GM12878 (cell line): ENCODE results near the gene ARHGEF33. TPM values are rescaled to one million over a fixed set of nuclear protein-coding genes. Genes with fewer than 3 reads are reported as not detected.

Experiments
- ATAC-seq: fragments of 200-7000 bp; cut with Tn5 transposase; 3 replicates; pipeline ENCODE4 v1.9.1; 2020; ENCODE audit warnings: mild to moderate bottlenecking, moderate library complexity
- BruUV-seq: library from RNA; stranded (reverse); fragments of 400-500 nt; replicated peaks from 2 replicates; lab custom pipeline; 2021; lab: Mats Ljungman, UMichigan
- CTCF ChIA-PET: fragments of 300-600 bp; sonication (Branson Sonifier 250); formaldehyde crosslinking; extraction: SDS; loops from one replicate; lab custom pipeline; 2021; ENCODE audit warnings: inconsistent platforms; lab: Yijun Ruan, JAX
- POLR2A ChIA-PET: fragments of 350-600 bp; formaldehyde crosslinking; extraction: SDS; loops from one replicate; lab custom pipeline; 2021; ENCODE audit warnings: inconsistent platforms; lab: Charles Lee
- RAD21 ChIA-PET: fragments of 300-600 bp; sonication (Branson Sonifier 250); formaldehyde crosslinking; loops from one replicate; lab custom pipeline; 2023; ENCODE audit warnings: antibody characterized with exemption; ENCODE audit not compliant: unreplicated experiment; lab: Charles Lee
- SMC1A ChIA-PET: fragments of 300-600 bp; sonication (Branson Sonifier 250); formaldehyde crosslinking; loops from one replicate; lab custom pipeline; 2023; ENCODE audit not compliant: unreplicated experiment, uncharacterized antibody; lab: Charles Lee
- DNase-seq: peaks from one replicate; pipeline ENCODE4 v3.0.0-alpha.2; 2011; ENCODE audit warnings: low read depth, low spot score
- FAIRE-seq: peaks from 3 replicates; lab custom pipeline; 2011; peaks lifted over from hg19 to GRCh38; lab: Jason Lieb, UNC
- H2AFZ ChIP-seq: 2 replicates; pipeline ENCODE4 v1.6.0; 2011; ENCODE audit warnings: low read depth, low read length, control low read depth; ENCODE audit not compliant: control insufficient read depth
- H3K27ac ChIP-seq: 2 replicates; pipeline ENCODE4 v1.5.1; 2011; ENCODE audit warnings: control low read depth; ENCODE audit not compliant: control insufficient read depth, insufficient read depth
- H3K27me3 ChIP-seq, 2 experiments: replicated peaks in 1 of 2; 2 replicates each; pipeline versions ENCODE4 v1.6.0 to v1.6.1; 2011; ENCODE audit warnings: low read length in 1 of 2; ENCODE audit not compliant: control insufficient read depth in 2 of 2, insufficient read depth in 2 of 2
- H3K36me3 ChIP-seq, 2 experiments: 2 replicates each; pipeline ENCODE4 v1.5.1; 2011; ENCODE audit warnings: low read length in 1 of 2; ENCODE audit not compliant: control insufficient read depth in 2 of 2, insufficient read depth in 2 of 2
- H3K4me1 ChIP-seq: 2 replicates; pipeline ENCODE4 v1.6.1; 2011; ENCODE audit warnings: mild to moderate bottlenecking, low read length, moderate library complexity, mixed read lengths; ENCODE audit not compliant: control insufficient read depth, insufficient read depth
- H3K4me2 ChIP-seq: 2 replicates; pipeline ENCODE4 v1.6.0; 2011; ENCODE audit warnings: control low read depth; ENCODE audit not compliant: control insufficient read depth, insufficient read depth
- H3K4me3 ChIP-seq: fragments of 200-600 bp; sonication (generic); 2 replicates; pipeline ENCODE4 v1.5.1; 2016
- H3K79me2 ChIP-seq: 2 replicates; pipeline ENCODE4 v1.6.0; 2011; ENCODE audit warnings: low read length; ENCODE audit not compliant: control insufficient read depth, insufficient read depth
- H3K9ac ChIP-seq: 2 replicates; pipeline ENCODE4 v1.8.0; 2011; ENCODE audit warnings: low read length, control low read depth, mixed read lengths; ENCODE audit not compliant: control insufficient read depth, insufficient read depth
- H3K9me3 ChIP-seq: replicated peaks from 3 replicates; pipeline ENCODE4 v1.5.1; 2011; ENCODE audit warnings: mild to moderate bottlenecking, low read length; ENCODE audit not compliant: control insufficient read depth, insufficient read depth
- H4K20me1 ChIP-seq: 2 replicates; pipeline ENCODE4 v1.6.0; 2011; ENCODE audit not compliant: control insufficient read depth, insufficient read depth
- BCLAF1 ChIP-seq: fragments of 450-650 bp; IDR thresholded peaks from 2 replicates; pipeline ENCODE4 v1.6.1; 2017; ENCODE audit warnings: antibody characterized with exemption, mild to moderate bottlenecking, moderate library complexity
- MTA3 ChIP-seq: IDR thresholded peaks from 2 replicates; pipeline ENCODE4 v1.6.1; 2012; ENCODE audit warnings: low read length, inconsistent platforms, borderline replicate concordance
- PKNOX1 ChIP-seq: fragments of 450-650 bp; IDR thresholded peaks from 2 replicates; pipeline ENCODE4 v1.6.1; 2016; ENCODE audit warnings: mild to moderate bottlenecking
- SMAD5 ChIP-seq: IDR thresholded peaks from 2 replicates; pipeline ENCODE4 v1.6.1; 2016; ENCODE audit warnings: antibody characterized with exemption, low read depth
- TARDBP ChIP-seq: IDR thresholded peaks from 2 replicates; pipeline ENCODE4 v1.6.1; 2016; ENCODE audit warnings: borderline replicate concordance
- ZBTB4 ChIP-seq: fragments of 450-650 bp; formaldehyde crosslinking; IDR thresholded peaks from 2 replicates; pipeline ENCODE4 v1.4.0; 2022; ENCODE audit warnings: mild to moderate bottlenecking, moderate library complexity
- ZZZ3 ChIP-seq: IDR thresholded peaks from 2 replicates; pipeline ENCODE4 v1.6.1; 2011; ENCODE audit warnings: low read depth; ENCODE audit not compliant: control insufficient read depth, insufficient read length
- in situ Hi-C: fragments of 300-500 bp; cut with MboI; formaldehyde crosslinking; loops from 9 replicates; pipeline ENCODE4 v1.14.3; 2018; ENCODE audit warnings: mixed read lengths
- intact Hi-C: fragments of 100-400 bp; cut with micrococcal nuclease; formaldehyde crosslinking; loops from one replicate; pipeline ENCODE4 v1.14.2; 2022; ENCODE audit not compliant: unreplicated experiment
- polyA plus RNA-seq, 11 experiments: library from polyadenylated mRNA; depleted of rRNA in 4 of 11; unstranded in 6 of 11; stranded (reverse) in 5 of 11; fragments of >200 nt; fragmentation: Nextera tagmentation in 4 of 11; fragmentation: Illumina TruSeq in 1 of 11; extraction: Ambion mirVana in 4 of 11; extraction: Trizol in 1 of 11; gene quantifications; 1 replicate in 1 of 11; 2 replicates in 10 of 11; pipeline versions ENCODE4 v1.2.1 to v1.2.3, GENCODE V29; 2011 to 2016; ENCODE audit warnings: inconsistent platforms in 2 of 11, missing spikeins in 2 of 11, low read depth in 1 of 11
- total RNA-seq, 4 experiments: library from RNA; depleted of rRNA in 3 of 4; stranded (reverse); fragments of >200 nt in 3 of 4; fragmentation: Illumina TruSeq in 1 of 4; extraction: Trizol in 1 of 4; gene quantifications; 2 replicates each; pipeline versions ENCODE4 v1.2.1 to v1.2.3, GENCODE V29; 2013 to 2021

The ARHGEF33 gene
- total and polyA plus RNA-seq, 10 of the 15 experiments (the other 5 are each of a cell fraction or from before 2014, with no cell fraction given) = 0.01 to 0.08 (median 0.05) TPM; not detected in 4

- H3K4me2 ChIP-seq = no peak overlapping the region
- H3K9me3 ChIP-seq = no peaks in the 10 kb centered on the region
- intact Hi-C loops = no loop called here
- no peaks in the 10 kb centered on the region for H3K4me1 ChIP-seq
- no TSS peak for BruUV-seq
- DNase-seq (no peak), ATAC-seq (no peak), FAIRE-seq (no peak)
- H3K79me2 ChIP-seq = no peaks in the 10 kb centered on the region
- H3K36me3 ChIP-seq = no peaks in the 10 kb centered on the region
- no peak overlapping the region for H3K9ac ChIP-seq
- H3K4me3 ChIP-seq = no peak overlapping the region
- CTCF ChIA-PET = interaction anchor here (2.1 kb wide), 1 partner anchor 286 kb away, joined by 8 read pairs; no protein-coding TSS in a partner anchor
- H3K27ac ChIP-seq = no peak overlapping the region
- no peaks in the 10 kb centered on the region for H4K20me1 ChIP-seq
- H3K27me3 ChIP-seq = no peaks in the 10 kb centered on the region
- SMC1A ChIA-PET = no interaction called here
- POLR2A ChIA-PET = no interaction called here
- H2AFZ ChIP-seq = no peak overlapping the region
- TF ChIP-seq PKNOX1 (no peak), MTA3 (no peak), TARDBP (no peak), BCLAF1 (no peak), SMAD5 (no peak), ZBTB4 (CRISPR knock-in tag) (no peak), ZZZ3 (no peak)
- TF ChIP-seq, all 136 proteins: peak for 0
- in situ Hi-C loops = no loop called here
- RAD21 ChIA-PET = no interaction called here
Observed at GRCh38 chr2:38943784-38944183, 54.1 kb downstream of the ARHGEF33 start.
